Tibial nerve (tissue), 3 donors: ENCODE measurements around the gene PUS10.

Experiments used
- CTCF ChIP-seq, 5 experiments: fragments of 200-600 bp in 3 of 5; fragments of 450-650 bp in 2 of 5; sonication (generic) in 3 of 5; IDR thresholded peaks; one replicate each; pipeline ENCODE4 v1.5.1; 2016 to 2019; ENCODE audit warnings: antibody characterized with exemption in 5 of 5, mild to moderate bottlenecking in 3 of 5, moderate library complexity in 2 of 5
- POLR2A ChIP-seq, 2 donors: fragments of 450-650 bp; IDR thresholded peaks; one replicate each; pipeline ENCODE4 v1.6.1; 2017; ENCODE audit warnings: antibody characterized with exemption in 2 of 2, mild to moderate bottlenecking in 2 of 2, moderate library complexity in 2 of 2

GRCh38 chr2:60976256-60976850, 41.7 kb downstream of the PUS10 start:
- TF ChIP-seq CTCF (IDR thresholded peaks at IDR 0.05) (no peak), POLR2A (IDR thresholded peaks at IDR 0.05) (no peak)
